ENCODE data around the gene GSTA4. TPM values are rescaled to one million over a fixed set of nuclear protein-coding genes. Genes with fewer than 3 reads are reported as not detected.

The GSTA4 gene
- total RNA-seq: 5.5 TPM

GRCh38 chr6:52995089-52995912, at the start of gene GSTA4:
Gene GSTA4, minus strand, starts transcription at chr6:52995284. Its CDS starts 1,041 bp downstream, at chr6:52994243.
- DNase-seq (ENCODE audit: low spot score) (peak; percentile 97), ATAC-seq (peak; percentile 99)

- DNase-seq (ENCODE audit: low spot score) (no peak), ATAC-seq (no peak)
Measured at GRCh38 chr6:53044572-53044971, 49.5 kb upstream of the GSTA4 start.

GRCh38 chr6:53044071-53044470, 49.0 kb upstream of the GSTA4 start:
- ATAC-seq: no peak

GRCh38 chr6:53043581-53043980, 48.5 kb upstream of the GSTA4 start:
- DNase-seq (ENCODE audit: low spot score): no peak
- ATAC-seq: no peak

More at GRCh38 chr6:53044071-53044470, 49.0 kb upstream of the GSTA4 start:
- no peak for DNase-seq (ENCODE audit: low spot score)

- ATAC-seq: peak; percentile 56
- no peak for DNase-seq (ENCODE audit: low spot score)
Measured at GRCh38 chr6:53042112-53042511, 47.0 kb upstream of the GSTA4 start.

- no peak for DNase-seq (ENCODE audit: low spot score)
- ATAC-seq: no peak
Measured at GRCh38 chr6:53041356-53041755, 46.3 kb upstream of the GSTA4 start.

- ATAC-seq: no peak
Measured at GRCh38 chr6:53038596-53038995, 43.5 kb upstream of the GSTA4 start.

GRCh38 chr6:53038141-53038540, 43.1 kb upstream of the GSTA4 start:
- ATAC-seq (no peak), DNase-seq (ENCODE audit: low spot score) (no peak)

More at GRCh38 chr6:53038596-53038995, 43.5 kb upstream of the GSTA4 start:
- no peak for DNase-seq (ENCODE audit: low spot score)

GRCh38 chr6:53035549-53036213, 40.6 kb upstream of the GSTA4 start:
- ATAC-seq (peak; percentile 21), DNase-seq (ENCODE audit: low spot score) (no peak)

GRCh38 chr6:53033764-53034163, 38.7 kb upstream of the GSTA4 start:
- ATAC-seq (no peak), DNase-seq (ENCODE audit: low spot score) (no peak)

- ATAC-seq (no peak), DNase-seq (ENCODE audit: low spot score) (no peak)
Measured at GRCh38 chr6:53032849-53033248, 37.8 kb upstream of the GSTA4 start.

- no peak for DNase-seq (ENCODE audit: low spot score)
- ATAC-seq: no peak
Measured at GRCh38 chr6:53031281-53031680, 36.2 kb upstream of the GSTA4 start.

GRCh38 chr6:53029761-53030160, 34.7 kb upstream of the GSTA4 start:
- DNase-seq (ENCODE audit: low spot score) (no peak), ATAC-seq (no peak)

- no peak for ATAC-seq
- no peak for DNase-seq (ENCODE audit: low spot score)
Measured at GRCh38 chr6:53029257-53029656, 34.2 kb upstream of the GSTA4 start.

- no peak for ATAC-seq
- DNase-seq (ENCODE audit: low spot score): no peak
Measured at GRCh38 chr6:53028467-53028866, 33.4 kb upstream of the GSTA4 start.

GRCh38 chr6:53027131-53027718, 32.1 kb upstream of the GSTA4 start:
- DNase-seq (ENCODE audit: low spot score) (no peak), ATAC-seq (no peak)

- ATAC-seq (no peak), DNase-seq (ENCODE audit: low spot score) (no peak)
Measured at GRCh38 chr6:53026526-53026925, 31.4 kb upstream of the GSTA4 start.

GRCh38 chr6:53023323-53023722, 28.2 kb upstream of the GSTA4 start:
- ATAC-seq (no peak), DNase-seq (ENCODE audit: low spot score) (no peak)

GRCh38 chr6:53020005-53020744, 25.1 kb upstream of the GSTA4 start:
- ATAC-seq (no peak), DNase-seq (ENCODE audit: low spot score) (no peak)

GRCh38 chr6:53018446-53018845, 23.4 kb upstream of the GSTA4 start:
- ATAC-seq (no peak), DNase-seq (ENCODE audit: low spot score) (no peak)

- ATAC-seq: no peak
- no peak for DNase-seq (ENCODE audit: low spot score)
Measured at GRCh38 chr6:53015486-53015885, 20.4 kb upstream of the GSTA4 start.
